ENCODE results near the gene NTN1. TPM values are rescaled to one million over a fixed set of nuclear protein-coding genes. Genes with fewer than 3 reads are reported as not detected.

NTN1 gene
- total and polyA plus RNA-seq, 2 experiments from 2014 or later = 0.42 to 2.1 TPM

- 14% methylated on average over 39 of the region's 41 CpGs for WGBS (ENCODE audit: low lambda C conversion rate, missing lambda C conversion rate)
- Histone ChIP-seq H2AFZ (peak overlapping the region; percentile 31), H3K36me3 (replicated peaks; ENCODE audit: insufficient read depth, low read depth) (no peaks in the 10 kb centered on the region), H3K9me2 (replicated peaks; ENCODE audit: insufficient read depth) (no peaks in the 10 kb centered on the region), H3K79me2 (no peaks in the 10 kb centered on the region), H3K27ac (peak overlapping the region; percentile 59), H3K27me3 (no peaks in the 10 kb centered on the region), H4K20me1 (ENCODE audit: insufficient read depth, poor library complexity, severe bottlenecking) (no peaks in the 10 kb centered on the region), H3K4me2 (peak overlapping the region; percentile 76), H3K4me1 (ENCODE audit: insufficient read depth) (peaks cover 10% of the 10 kb centered on the region), H3K4me3 (no peak overlapping the region), H3K9me3 (ENCODE audit: low read depth) (no peaks in the 10 kb centered on the region)
- TF ChIP-seq CTCF (IDR thresholded peaks at IDR 0.05; ENCODE audit: poor library complexity) (peak; percentile 57), EZH2phosphoT487 (IDR thresholded peaks at IDR 0.05; ENCODE audit: low read depth, severe bottlenecking, unreplicated experiment) (no peak)
- peak; percentile 74 for DNase-seq (ENCODE audit: low spot score)
These were observed 94.2 kb downstream of the NTN1 start for GRCh38 chr17:9115214-9116191.

DNA sequence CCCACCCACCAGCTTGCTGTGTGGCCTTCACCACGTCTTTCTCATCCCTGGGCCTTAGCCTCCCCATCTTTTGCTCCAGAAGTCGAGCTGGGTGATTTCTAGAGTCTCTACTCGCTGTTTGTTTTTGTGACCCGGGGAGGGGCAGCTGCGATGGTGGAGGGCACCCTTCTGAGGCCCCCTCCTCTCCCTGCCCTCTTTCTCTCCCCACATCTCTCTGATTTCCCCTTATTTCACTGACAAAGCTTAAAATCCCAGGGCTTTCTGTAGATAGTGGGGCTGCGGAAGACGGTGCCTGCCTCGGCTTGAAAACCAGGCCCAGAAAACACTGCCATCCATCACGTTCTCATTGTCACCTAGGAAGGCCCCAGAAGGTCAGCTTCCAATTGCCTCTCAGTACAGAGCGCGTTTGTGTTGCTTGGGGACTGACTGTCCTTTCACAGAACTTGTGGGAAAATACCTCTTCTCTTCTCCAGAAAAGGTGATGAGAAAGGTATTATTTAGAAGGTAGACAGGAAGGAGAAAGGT lies 95.1 kb downstream of the NTN1 start:
- no peak for DNase-seq (ENCODE audit: low spot score)
- Histone ChIP-seq H3K27me3 (no peaks in the 10 kb centered on the region), H3K4me3 (no peak overlapping the region), H3K9me2 (replicated peaks; ENCODE audit: insufficient read depth) (no peaks in the 10 kb centered on the region), H4K20me1 (ENCODE audit: insufficient read depth, poor library complexity, severe bottlenecking) (no peaks in the 10 kb centered on the region), H3K79me2 (no peaks in the 10 kb centered on the region), H3K4me2 (peak overlapping the region; percentile 76), H3K27ac (no peak overlapping the region), H3K9me3 (ENCODE audit: low read depth) (no peaks in the 10 kb centered on the region), H2AFZ (no peak overlapping the region), H3K36me3 (replicated peaks; ENCODE audit: insufficient read depth, low read depth) (no peaks in the 10 kb centered on the region), H3K4me1 (ENCODE audit: insufficient read depth) (peaks cover 10% of the 10 kb centered on the region)
- TF ChIP-seq EZH2 (IDR thresholded peaks at IDR 0.05; ENCODE audit: borderline replicate concordance) (no peak), EZH2phosphoT487 (IDR thresholded peaks at IDR 0.05; ENCODE audit: low read depth, severe bottlenecking, unreplicated experiment) (no peak), CTCF (IDR thresholded peaks at IDR 0.05; ENCODE audit: poor library complexity) (no peak)
- WGBS (ENCODE audit: low lambda C conversion rate, missing lambda C conversion rate) = 74% methylated on average over 11 of the region's 11 CpGs

GRCh38 chr17:9116861-9117568 lies 95.7 kb downstream of the NTN1 start:
- Histone ChIP-seq H4K20me1 (ENCODE audit: insufficient read depth, poor library complexity, severe bottlenecking) (no peaks in the 10 kb centered on the region), H3K27me3 (no peaks in the 10 kb centered on the region), H3K4me1 (ENCODE audit: insufficient read depth) (peaks cover 10% of the 10 kb centered on the region), H3K36me3 (replicated peaks; ENCODE audit: insufficient read depth, low read depth) (no peaks in the 10 kb centered on the region), H3K4me3 (no peak overlapping the region), H3K9me3 (ENCODE audit: low read depth) (no peaks in the 10 kb centered on the region), H3K79me2 (no peaks in the 10 kb centered on the region), H3K9me2 (replicated peaks; ENCODE audit: insufficient read depth) (no peaks in the 10 kb centered on the region), H3K4me2 (no peak overlapping the region), H2AFZ (no peak overlapping the region), H3K27ac (no peak overlapping the region)
- no peak for DNase-seq (ENCODE audit: low spot score)
- TF ChIP-seq EZH2phosphoT487 (IDR thresholded peaks at IDR 0.05; ENCODE audit: low read depth, severe bottlenecking, unreplicated experiment) = no peak
- no peak for TF ChIP-seq EZH2 (IDR thresholded peaks at IDR 0.05; ENCODE audit: borderline replicate concordance)
- no peak for TF ChIP-seq CTCF (IDR thresholded peaks at IDR 0.05; ENCODE audit: poor library complexity)
- 89% methylated on average over 18 of the region's 19 CpGs for whole genome bisulfite sequencing (ENCODE audit: low lambda C conversion rate, missing lambda C conversion rate)

Measured in hepatocyte (in vitro differentiated cells).